IMR-90 (cell line): Measurements from ENCODE around the gene SIRPD.

Experiments
- BHLHE40 ChIP-seq: fragments of 150-350 bp; IDR thresholded peaks from 2 replicates; pipeline ENCODE4 v1.6.1; 2016; ENCODE audit warnings: mild to moderate bottlenecking, low read depth, low read length
- CEBPB ChIP-seq: IDR thresholded peaks from 2 replicates; pipeline ENCODE4 v1.6.1; 2012; ENCODE audit warnings: low read depth, low read length, improper control_type of control experiment
- CHD1 ChIP-seq: IDR thresholded peaks from 2 replicates; pipeline ENCODE4 v1.6.1; 2012; ENCODE audit warnings: low read depth, low read length, improper control_type of control experiment
- CTCF ChIP-seq: conservative IDR thresholded peaks from 2 replicates; pipeline ENCODE4 v1.5.1; 2012; ENCODE audit warnings: mild to moderate bottlenecking, low read depth, low read length, improper control_type of control experiment
- ELK1 ChIP-seq: fragments of 150-350 bp; IDR thresholded peaks from 2 replicates; pipeline ENCODE4 v1.6.1; 2016; ENCODE audit warnings: low read depth, mild to moderate bottlenecking, low read length, moderate library complexity, borderline replicate concordance
- MXI1 ChIP-seq: IDR thresholded peaks from 2 replicates; pipeline ENCODE4 v1.6.1; 2012; ENCODE audit warnings: low read depth, mild to moderate bottlenecking, low read length, moderate library complexity, borderline replicate concordance
- NFE2L2 ChIP-seq: fragments of 150-350 bp; IDR thresholded peaks from 2 replicates; pipeline ENCODE4 v1.6.1; 2016; ENCODE audit warnings: low read depth, mild to moderate bottlenecking, low read length
- POLR2A ChIP-seq: IDR thresholded peaks from 2 replicates; pipeline ENCODE4 v1.6.1; 2012; ENCODE audit warnings: mild to moderate bottlenecking, low read depth, low read length
- RAD21 ChIP-seq: IDR thresholded peaks from 2 replicates; pipeline ENCODE4 v1.6.1; 2012; ENCODE audit warnings: low read length, improper control_type of control experiment
- RCOR1 ChIP-seq: IDR thresholded peaks from 2 replicates; pipeline ENCODE4 v1.6.1; 2012; ENCODE audit warnings: mild to moderate bottlenecking, low read length, improper control_type of control experiment; ENCODE audit not compliant: insufficient replicate concordance

- TF ChIP-seq CTCF (no peak), POLR2A (no peak), CEBPB (no peak), NFE2L2 (no peak), ELK1 (no peak), BHLHE40 (no peak), RAD21 (no peak), MXI1 (no peak), CHD1 (no peak), RCOR1 (no peak)
Observed at GRCh38 chr20:1491860-1492642, 65.5 kb downstream of the SIRPD start.
